Kidney (tissue), 22 donors: ENCODE measurements around the gene RAD23A. TPM values are rescaled to one million over a fixed set of nuclear protein-coding genes. Genes with fewer than 3 reads are reported as not detected.
A peak's percentile ranks its signal among the peaks of the same experiment; 100 is the strongest.

ENCODE experiments used
- DNase-seq, 5 donors: peaks; one replicate each; pipeline ENCODE4 v3.0.0-alpha.2; 2013 to 2020
- FAIRE-seq: peaks from 2 replicates; lab custom pipeline; 2012; peaks lifted over from hg19 to GRCh38; lab: Jason Lieb, UNC
- H3K27ac ChIP-seq, 2 donors: one replicate each; pipeline ENCODE4 v1.7.0; 2013; ENCODE audit warnings: low read depth in 2 of 2, low read length in 2 of 2, inconsistent platforms in 1 of 2
- H3K27me3 ChIP-seq: one replicate; pipeline ENCODE4 v1.7.1; 2013; ENCODE audit warnings: low read length, inconsistent platforms; ENCODE audit not compliant: control insufficient read depth, insufficient read depth
- H3K36me3 ChIP-seq, 3 donors: one replicate each; pipeline versions ENCODE4 v1.7.0 to v1.7.1; 2013; ENCODE audit warnings: low read length in 3 of 3, control low read depth in 1 of 3, inconsistent platforms in 1 of 3; ENCODE audit not compliant: insufficient read depth in 3 of 3, control insufficient read depth in 2 of 3
- H3K4me1 ChIP-seq, 3 donors: one replicate each; pipeline versions ENCODE4 v1.7.0 to v1.7.1; 2013; ENCODE audit warnings: low read length in 3 of 3, inconsistent platforms in 1 of 3, low read depth in 1 of 3; ENCODE audit not compliant: control insufficient read depth in 2 of 3, insufficient read depth in 2 of 3
- H3K4me3 ChIP-seq, 3 donors: one replicate each; pipeline versions ENCODE4 v1.7.0 to v1.8.1; 2013; ENCODE audit warnings: low read length in 3 of 3, control low read depth in 1 of 3, inconsistent platforms in 1 of 3
- H3K9ac ChIP-seq, 3 donors: one replicate each; pipeline versions ENCODE4 v1.7.0 to v1.7.1; 2013; ENCODE audit warnings: low read length in 3 of 3, control low read depth in 1 of 3, inconsistent platforms in 1 of 3
- H3K9me3 ChIP-seq, 3 donors: one replicate each; pipeline versions ENCODE4 v1.7.0 to v1.7.1; 2013; ENCODE audit warnings: low read length in 3 of 3, control low read depth in 1 of 3, inconsistent platforms in 1 of 3; ENCODE audit not compliant: control insufficient read depth in 2 of 3, insufficient read depth in 1 of 3
- intact Hi-C: fragments of 100-400 bp; cut with DNase I; formaldehyde crosslinking; loops from one replicate; pipeline ENCODE4 v1.11.1; 2022
- long read RNA-seq, 10 donors: library from polyadenylated mRNA in 1 of 10; unstranded in 1 of 10; transcript quantifications; one replicate each; pipeline ENCODE4 v2.0.0 and lab custom pipeline, GENCODE V29; 2021 to 2026
- polyA plus RNA-seq: library from polyadenylated mRNA; stranded (reverse); fragments of 350-450 nt; fragmentation: Illumina TruSeq; extraction: RNeasy Lipid Tissue Mini Kit (QIAGEN cat#74804); gene quantifications from one replicate; pipeline ENCODE4 v1.2.3, GENCODE V29; 2014; ENCODE audit warnings: low read depth, low replicate concordance; ENCODE audit not compliant: insufficient read depth
- total RNA-seq: library from RNA; stranded (reverse); fragmentation: NEBNext Ultra II Directional; extraction: Animal tissue kit (Norgen Biotek cat#: 25700); gene quantifications from one replicate; pipeline ENCODE4 v1.2.1, GENCODE V29; 2021
- TF ChIP-seq, protein P1 (sequence below): IDR thresholded peaks from 3 replicates; pipeline ENCODE4 v1.5.1; 2012; ENCODE audit warnings: mild to moderate bottlenecking, moderate library complexity, borderline replicate concordance; ENCODE audit not compliant: insufficient read depth; ENCODE audit errors: extremely low read depth
- donor health status: control.
- donor health status: control.
- donor health status: control.
- donor health status: control.
- donor health status: control.
- donor health status: DM: yes; HTN: yes; CAD: no.
- donor health status: Normal renal cell carcinoma (clear cell type).

RAD23A gene
- total RNA-seq = 79.2 TPM
- 105 TPM for polyA plus RNA-seq
- long read RNA-seq, donor 1, transcript RAD23A-203 (9 exons, 1,746 nt) = major isoform, 17 of 66 reads
- long read RNA-seq, donor 1, transcript RAD23A-207 (2 exons, 545 nt) = major isoform, 17 of 66 reads
- long read RNA-seq, donor 1, transcript RAD23A-201 (9 exons, 1,736 nt) = minor isoform, 10 of 66 reads
- long read RNA-seq, donor 1, partial matches to known transcripts = 22 of 66 reads
- long read RNA-seq, donor 1, other reads (novel, unspliced or antisense) = 0 of 66 reads
- long read RNA-seq, donor 2, transcript RAD23A-207 (2 exons, 545 nt) = minor isoform, 12 of 40 reads
- long read RNA-seq, donor 2, transcript RAD23A-203 (9 exons, 1,746 nt) = minor isoform, 12 of 40 reads
- long read RNA-seq, donor 2, transcript RAD23A-201 (9 exons, 1,736 nt) = major isoform, 16 of 40 reads
- long read RNA-seq, donor 2, partial matches to known transcripts = 0 of 40 reads
- long read RNA-seq, donor 2, other reads (novel, unspliced or antisense) = 0 of 40 reads
- long read RNA-seq, donor 3, transcript RAD23A-203 (9 exons, 1,746 nt) = minor isoform, 17 of 57 reads
- long read RNA-seq, donor 3, transcript RAD23A-201 (9 exons, 1,736 nt) = major isoform, 20 of 57 reads
- long read RNA-seq, donor 3, transcript RAD23A-207 (2 exons, 545 nt) = minor isoform, 14 of 57 reads
- long read RNA-seq, donor 3, partial matches to known transcripts = 5 of 57 reads
- long read RNA-seq, donor 3, other reads (novel, unspliced or antisense) = 0 of 57 reads
- long read RNA-seq, donor 4, transcript RAD23A-201 (9 exons, 1,736 nt) = major isoform, 20 of 251 reads
- long read RNA-seq, donor 4, transcript RAD23A-207 (2 exons, 545 nt) = minor isoform, 5 of 251 reads
- long read RNA-seq, donor 4, transcript RAD23A-203 (9 exons, 1,746 nt) = minor isoform, 18 of 251 reads
- long read RNA-seq, donor 4, partial matches to known transcripts = 0 of 251 reads
- long read RNA-seq, donor 4, other reads (novel, unspliced or antisense) = 208 of 251 reads
- long read RNA-seq, donor 5, partial matches to known transcripts = 0 of 3 reads
- long read RNA-seq, donor 5, other reads (novel, unspliced or antisense) = 0 of 3 reads
- long read RNA-seq, donor 6, transcript RAD23A-207 (2 exons, 545 nt) = major isoform, 6 of 23 reads
- long read RNA-seq, donor 6, partial matches to known transcripts = 12 of 23 reads
- long read RNA-seq, donor 6, other reads (novel, unspliced or antisense) = 0 of 23 reads
- long read RNA-seq, donor 7, transcript RAD23A-201 (9 exons, 1,736 nt) = minor isoform, 19 of 90 reads
- long read RNA-seq, donor 7, transcript RAD23A-207 (2 exons, 545 nt) = minor isoform, 6 of 90 reads
- long read RNA-seq, donor 7, transcript RAD23A-203 (9 exons, 1,746 nt) = major isoform, 37 of 90 reads
- long read RNA-seq, donor 7, partial matches to known transcripts = 22 of 90 reads
- long read RNA-seq, donor 7, other reads (novel, unspliced or antisense) = 6 of 90 reads
- long read RNA-seq, donor 8, transcript RAD23A-201 (9 exons, 1,736 nt) = major isoform, 13 of 35 reads
- long read RNA-seq, donor 8, transcript RAD23A-207 (2 exons, 545 nt) = minor isoform, 8 of 35 reads
- long read RNA-seq, donor 8, transcript RAD23A-203 (9 exons, 1,746 nt) = minor isoform, 11 of 35 reads
- long read RNA-seq, donor 8, partial matches to known transcripts = 0 of 35 reads
- long read RNA-seq, donor 8, other reads (novel, unspliced or antisense) = 0 of 35 reads
- long read RNA-seq, donor 9, transcript RAD23A-201 (9 exons, 1,736 nt) = minor isoform, 12 of 29 reads
- long read RNA-seq, donor 9, transcript RAD23A-203 (9 exons, 1,746 nt) = major isoform, 14 of 29 reads
- long read RNA-seq, donor 9, partial matches to known transcripts = 0 of 29 reads
- long read RNA-seq, donor 9, other reads (novel, unspliced or antisense) = 0 of 29 reads
- long read RNA-seq, donor 10, transcript RAD23A-201 (9 exons, 1,736 nt) = minor isoform, 13 of 53 reads
- long read RNA-seq, donor 10, transcript RAD23A-207 (2 exons, 545 nt) = minor isoform, 13 of 53 reads
- long read RNA-seq, donor 10, transcript RAD23A-203 (9 exons, 1,746 nt) = major isoform, 16 of 53 reads
- long read RNA-seq, donor 10, partial matches to known transcripts = 9 of 53 reads
- long read RNA-seq, donor 10, other reads (novel, unspliced or antisense) = 0 of 53 reads

GRCh38 chr19:12945479-12946091 is at the start of gene RAD23A:
Gene RAD23A (plus strand): TSS chr19:12945862. CDS start chr19:12945949, 87 bp downstream.
- peak within 1 kb of the TSS; percentile 82 to 96 (median 83) for H3K9ac ChIP-seq
- peak within 1 kb of the TSS; percentile 89 to 99 (median 94) for H3K4me3 ChIP-seq
- H3K36me3 ChIP-seq = peaks cover 16 to 41% (median 31%) of the 10 kb centered on the region in 3 donors
- TF ChIP-seq, protein P1, sequence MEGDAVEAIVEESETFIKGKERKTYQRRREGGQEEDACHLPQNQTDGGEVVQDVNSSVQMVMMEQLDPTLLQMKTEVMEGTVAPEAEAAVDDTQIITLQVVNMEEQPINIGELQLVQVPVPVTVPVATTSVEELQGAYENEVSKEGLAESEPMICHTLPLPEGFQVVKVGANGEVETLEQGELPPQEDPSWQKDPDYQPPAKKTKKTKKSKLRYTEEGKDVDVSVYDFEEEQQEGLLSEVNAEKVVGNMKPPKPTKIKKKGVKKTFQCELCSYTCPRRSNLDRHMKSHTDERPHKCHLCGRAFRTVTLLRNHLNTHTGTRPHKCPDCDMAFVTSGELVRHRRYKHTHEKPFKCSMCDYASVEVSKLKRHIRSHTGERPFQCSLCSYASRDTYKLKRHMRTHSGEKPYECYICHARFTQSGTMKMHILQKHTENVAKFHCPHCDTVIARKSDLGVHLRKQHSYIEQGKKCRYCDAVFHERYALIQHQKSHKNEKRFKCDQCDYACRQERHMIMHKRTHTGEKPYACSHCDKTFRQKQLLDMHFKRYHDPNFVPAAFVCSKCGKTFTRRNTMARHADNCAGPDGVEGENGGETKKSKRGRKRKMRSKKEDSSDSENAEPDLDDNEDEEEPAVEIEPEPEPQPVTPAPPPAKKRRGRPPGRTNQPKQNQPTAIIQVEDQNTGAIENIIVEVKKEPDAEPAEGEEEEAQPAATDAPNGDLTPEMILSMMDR = peak; percentile 6
- no peaks in the 10 kb centered on the region for H3K9me3 ChIP-seq
- DNase-seq (peak; percentile 97 to 100 (median 99)), FAIRE-seq (no peak)
- intact Hi-C loops = no loop called here
- peaks cover 0 to 29% (median 16%) of the 10 kb centered on the region in 3 donors for H3K4me1 ChIP-seq
- H3K27me3 ChIP-seq = no peaks in the 10 kb centered on the region
- peak within 1 kb of the TSS; percentile 81 to 89 for H3K27ac ChIP-seq

- no peak overlapping the region for H3K9ac ChIP-seq
- peaks cover 0 to 7% (median 0%) of the 10 kb centered on the region in 3 donors for H3K4me1 ChIP-seq
- no peaks in the 10 kb centered on the region for H3K9me3 ChIP-seq
- no peaks in the 10 kb centered on the region for H3K27me3 ChIP-seq
- H3K36me3 ChIP-seq = peaks cover 0 to 26% (median 9%) of the 10 kb centered on the region in 3 donors
- no peak overlapping the region for H3K4me3 ChIP-seq
- FAIRE-seq = no peak
- DNase-seq = no peak
- no peak overlapping the region for H3K27ac ChIP-seq
- intact Hi-C loops = no loop called here
- TF ChIP-seq, protein P1 = no peak
Observed at GRCh38 chr19:12896460-12896859, 49.2 kb upstream of the RAD23A start.
